Stimulated activated effector memory CD8-positive, alpha-beta T cell treated with anti-CD3 and anti-CD28 coated beads, Interleukin-12 subunit alpha, Interleukin-12 subunit beta, amount 100 ng/mL, for 72 hours (primary cell): ENCODE measurements around the gene PSEN1.
A peak's percentile ranks its signal among the peaks of the same experiment; 100 is the strongest.
"Not testable (repeated sequence)": the region's sequence is repeated elsewhere in the genome, so short reads cannot be mapped to it uniquely, and the experiment has no call there.

Experiments
- ATAC-seq: fragments of 150-1000 bp; cut with Tn5 transposase; 2 replicates; pipeline ENCODE4 v1.10.0; 2021
- DNase-seq, 2 donors: peaks; one replicate each; pipeline ENCODE4 v3.0.0; 2021 to 2022; ENCODE audit warnings: low spot score in 2 of 2
- H3K27ac Mint-ChIP-seq: one replicate; pipeline ENCODE4 v1.8.0; 2022; ENCODE audit warnings: mild to moderate bottlenecking, mixed read lengths
- H3K36me3 Mint-ChIP-seq: one replicate; pipeline ENCODE4 v1.8.0; 2022; ENCODE audit warnings: mild to moderate bottlenecking, mixed read lengths
- H3K4me1 Mint-ChIP-seq: one replicate; pipeline ENCODE4 v1.8.0; 2022; ENCODE audit warnings: mixed read lengths
- H3K4me3 Mint-ChIP-seq: one replicate; pipeline ENCODE4 v1.8.0; 2022; ENCODE audit warnings: mild to moderate bottlenecking, mixed read lengths
- H3K9me3 Mint-ChIP-seq: one replicate; pipeline ENCODE4 v1.8.0; 2022; ENCODE audit warnings: mixed read lengths

The PSEN1 gene

DNA sequence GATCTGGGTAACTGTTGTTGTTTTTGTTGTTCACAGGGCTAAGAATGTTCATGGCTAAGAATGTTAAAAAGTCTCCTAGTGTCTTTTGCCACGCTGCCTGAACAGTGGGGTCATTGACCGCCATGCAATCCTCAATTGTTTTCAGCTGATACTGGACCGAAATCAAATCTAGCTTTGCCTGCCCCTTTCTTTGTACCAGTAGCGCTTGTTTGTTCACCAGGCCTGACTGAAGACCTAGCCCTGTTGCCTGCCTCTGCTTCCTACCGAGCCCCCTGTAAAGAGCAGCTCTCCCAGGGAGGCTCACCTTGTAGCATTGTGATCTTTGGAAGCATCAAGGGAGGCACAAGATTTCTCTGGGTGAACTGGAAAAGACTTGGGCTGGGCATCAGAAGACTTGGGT is 6.7 kb downstream of the PSEN1 start:
- Mint-ChIP-seq H3K36me3 (peaks cover 33% of the 10 kb centered on the region), H3K27ac (peak overlapping the region; percentile 63), H3K4me1 (peaks cover 28% of the 10 kb centered on the region), H3K4me3 (no peak overlapping the region), H3K9me3 (no peaks in the 10 kb centered on the region)
- DNase-seq (no peak), ATAC-seq (no peak)

- peaks cover 28% of the 10 kb centered on the region for H3K4me1 Mint-ChIP-seq
- H3K36me3 Mint-ChIP-seq, result peaks cover 34% of the 10 kb centered on the region
- no peak overlapping the region for H3K4me3 Mint-ChIP-seq
- DNase-seq (no peak), ATAC-seq (no peak)
- peak overlapping the region; percentile 63 for H3K27ac Mint-ChIP-seq
- H3K9me3 Mint-ChIP-seq, result no peaks in the 10 kb centered on the region
These were observed 7.3 kb downstream of the PSEN1 start for GRCh38 chr14:73143617-73144016.

- no peaks in the 10 kb centered on the region for H3K9me3 Mint-ChIP-seq
- DNase-seq (no peak), ATAC-seq (no peak)
- H3K4me3 Mint-ChIP-seq, result no peak overlapping the region
- H3K4me1 Mint-ChIP-seq, result peaks cover 28% of the 10 kb centered on the region
- no peak overlapping the region for H3K27ac Mint-ChIP-seq
- peaks cover 51% of the 10 kb centered on the region for H3K36me3 Mint-ChIP-seq
These were observed 9.1 kb downstream of the PSEN1 start for GRCh38 chr14:73145371-73145770.

GRCh38 chr14:73146111-73146510 is 9.8 kb downstream of the PSEN1 start:
- ATAC-seq (no peak), DNase-seq (no peak)
- Mint-ChIP-seq H3K9me3 (no peaks in the 10 kb centered on the region), H3K27ac (no peak overlapping the region), H3K4me3 (no peak overlapping the region), H3K4me1 (peaks cover 22% of the 10 kb centered on the region), H3K36me3 (peaks cover 57% of the 10 kb centered on the region)

- DNase-seq (no peak), ATAC-seq (no peak)
- H3K9me3 Mint-ChIP-seq, result no peaks in the 10 kb centered on the region
- no peak overlapping the region for H3K27ac Mint-ChIP-seq
- no peak overlapping the region for H3K4me3 Mint-ChIP-seq
- peaks cover 11% of the 10 kb centered on the region for H3K4me1 Mint-ChIP-seq
- peaks cover 78% of the 10 kb centered on the region for H3K36me3 Mint-ChIP-seq
These were observed 13.4 kb downstream of the PSEN1 start for GRCh38 chr14:73149753-73150152.

GRCh38 chr14:73153272-73153671 is 17.0 kb downstream of the PSEN1 start:
- peaks cover 91% of the 10 kb centered on the region for H3K36me3 Mint-ChIP-seq

DNA sequence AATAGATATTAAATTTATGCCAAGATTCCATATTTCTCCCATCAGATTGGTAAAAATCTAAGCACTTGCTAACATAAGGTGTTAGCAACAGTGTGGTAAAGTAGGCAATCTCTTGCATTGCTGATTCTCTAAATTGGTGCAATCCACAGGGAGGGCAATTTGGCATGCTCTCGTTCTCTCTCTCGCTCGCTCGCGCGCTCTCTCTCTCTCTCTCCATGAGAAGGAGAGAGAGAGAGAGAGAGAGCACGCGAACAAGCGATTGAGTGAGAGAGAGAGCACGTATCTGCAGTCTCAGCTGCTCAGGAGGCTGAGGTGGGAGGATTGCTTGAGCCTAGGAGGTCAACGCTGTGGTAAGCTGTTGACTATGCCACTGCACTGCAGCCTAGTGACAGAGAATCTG is 25.9 kb downstream of the PSEN1 start:
- ATAC-seq, result no peak
- H3K36me3 Mint-ChIP-seq, result peaks cover 94% of the 10 kb centered on the region
- no peak overlapping the region for H3K4me3 Mint-ChIP-seq
- DNase-seq, result no peak
- no peaks in the 10 kb centered on the region for H3K9me3 Mint-ChIP-seq
- H3K27ac Mint-ChIP-seq, result no peak overlapping the region
- H3K4me1 Mint-ChIP-seq, result peaks cover 8% of the 10 kb centered on the region

More at GRCh38 chr14:73153272-73153671, 17.0 kb downstream of the PSEN1 start:
- ATAC-seq, result no peak
- Mint-ChIP-seq H3K4me1 (no peaks in the 10 kb centered on the region), H3K4me3 (no peak overlapping the region), H3K9me3 (no peaks in the 10 kb centered on the region), H3K27ac (no peak overlapping the region)
- no peak for DNase-seq

- ATAC-seq, result no peak
- H3K4me3 Mint-ChIP-seq, result no peak overlapping the region
- no peak for DNase-seq
- H3K4me1 Mint-ChIP-seq, result peaks cover 8% of the 10 kb centered on the region
- no peaks in the 10 kb centered on the region for H3K9me3 Mint-ChIP-seq
- peaks cover 93% of the 10 kb centered on the region for H3K36me3 Mint-ChIP-seq
- no peak overlapping the region for H3K27ac Mint-ChIP-seq
These were observed 30.1 kb downstream of the PSEN1 start for GRCh38 chr14:73166399-73166798.

DNA sequence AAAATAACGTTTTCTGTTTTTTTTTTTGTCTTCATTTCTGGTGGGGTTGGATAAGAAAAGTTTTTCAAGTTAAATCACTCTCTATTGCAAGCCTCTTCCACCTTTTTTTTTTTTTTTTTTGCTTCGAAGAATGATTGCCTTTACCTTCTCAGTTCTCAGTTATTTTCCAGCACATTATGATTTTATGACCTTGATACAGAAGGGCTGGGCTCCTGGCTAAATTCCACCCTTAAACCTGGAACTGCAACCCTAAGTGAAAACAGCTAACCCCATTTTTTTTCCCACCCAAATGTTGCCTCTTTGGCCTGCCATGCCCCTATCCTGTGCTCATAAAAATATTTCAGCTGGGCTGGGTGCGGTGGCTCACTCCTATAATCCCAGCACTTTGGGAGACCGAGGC is 31.4 kb downstream of the PSEN1 start:
- H3K27ac Mint-ChIP-seq, result no peak overlapping the region

GRCh38 chr14:73168274-73168673 is 32.0 kb downstream of the PSEN1 start:
- peaks cover 8% of the 10 kb centered on the region for H3K4me1 Mint-ChIP-seq

More for the DNA sequence above, 31.4 kb downstream of the PSEN1 start:
- H3K9me3 Mint-ChIP-seq, result no peaks in the 10 kb centered on the region
- no peak for ATAC-seq
- H3K4me3 Mint-ChIP-seq, result no peak overlapping the region
- H3K36me3 Mint-ChIP-seq, result peaks cover 92% of the 10 kb centered on the region
- peaks cover 8% of the 10 kb centered on the region for H3K4me1 Mint-ChIP-seq
- no peak for DNase-seq

GRCh38 chr14:73168691-73169090 is 32.4 kb downstream of the PSEN1 start:
- no peak overlapping the region for H3K4me3 Mint-ChIP-seq
- H3K9me3 Mint-ChIP-seq, result no peaks in the 10 kb centered on the region
- H3K4me1 Mint-ChIP-seq, result peaks cover 4% of the 10 kb centered on the region
- ATAC-seq, result no peak
- H3K27ac Mint-ChIP-seq, result no peak overlapping the region
- no peak for DNase-seq
- H3K36me3 Mint-ChIP-seq, result peaks cover 92% of the 10 kb centered on the region

More at GRCh38 chr14:73168274-73168673, 32.0 kb downstream of the PSEN1 start:
- Mint-ChIP-seq H3K36me3 (peaks cover 92% of the 10 kb centered on the region), H3K4me3 (no peak overlapping the region), H3K27ac (no peak overlapping the region), H3K9me3 (no peaks in the 10 kb centered on the region)
- DNase-seq (no peak), ATAC-seq (no peak)

DNA sequence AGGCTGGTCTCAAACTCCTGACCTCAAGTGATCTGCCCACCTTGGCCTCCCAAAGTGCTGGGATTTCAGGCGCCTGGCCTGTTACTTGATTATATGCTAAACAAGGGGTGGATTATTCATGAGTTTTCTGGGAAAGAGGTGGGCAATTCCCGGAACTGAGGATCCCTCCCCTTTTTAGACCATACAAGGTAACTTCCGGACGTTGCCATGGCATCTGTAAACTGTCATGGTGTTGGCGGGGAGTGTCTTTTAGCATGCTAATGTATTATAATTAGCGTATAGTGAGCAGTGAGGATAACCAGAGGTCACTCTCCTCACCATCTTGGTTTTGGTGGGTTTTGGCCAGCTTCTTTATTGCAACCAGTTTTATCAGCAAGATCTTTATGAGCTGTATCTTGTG is 33.5 kb downstream of the PSEN1 start:
- not testable (repeated sequence) for H3K4me1 Mint-ChIP-seq

DNA sequence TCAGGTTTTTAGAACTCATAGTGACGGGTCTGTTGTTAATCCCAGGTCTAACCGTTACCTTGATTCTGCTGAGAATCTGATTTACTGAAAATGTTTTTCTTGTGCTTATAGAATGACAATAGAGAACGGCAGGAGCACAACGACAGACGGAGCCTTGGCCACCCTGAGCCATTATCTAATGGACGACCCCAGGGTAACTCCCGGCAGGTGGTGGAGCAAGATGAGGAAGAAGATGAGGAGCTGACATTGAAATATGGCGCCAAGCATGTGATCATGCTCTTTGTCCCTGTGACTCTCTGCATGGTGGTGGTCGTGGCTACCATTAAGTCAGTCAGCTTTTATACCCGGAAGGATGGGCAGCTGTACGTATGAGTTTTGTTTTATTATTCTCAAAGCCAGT is 34.4 kb downstream of the PSEN1 start:
- Mint-ChIP-seq H3K9me3 (no peaks in the 10 kb centered on the region), H3K4me1 (no peaks in the 10 kb centered on the region), H3K36me3 (peaks cover 95% of the 10 kb centered on the region), H3K27ac (peak overlapping the region; percentile 19), H3K4me3 (no peak overlapping the region)
- DNase-seq (no peak), ATAC-seq (no peak)

More for the DNA sequence above, 33.5 kb downstream of the PSEN1 start:
- H3K9me3 Mint-ChIP-seq, DNase-seq, H3K4me3 Mint-ChIP-seq, ATAC-seq: not testable (repeated sequence)
- peaks cover 95% of the 10 kb centered on the region for H3K36me3 Mint-ChIP-seq
- peak overlapping the region; percentile 18 for H3K27ac Mint-ChIP-seq

- H3K27ac Mint-ChIP-seq, result no peak overlapping the region
- no peaks in the 10 kb centered on the region for H3K9me3 Mint-ChIP-seq
- no peaks in the 10 kb centered on the region for H3K4me1 Mint-ChIP-seq
- no peak for DNase-seq
- ATAC-seq, result no peak
- H3K36me3 Mint-ChIP-seq, result peaks cover 97% of the 10 kb centered on the region
- no peak overlapping the region for H3K4me3 Mint-ChIP-seq
These were observed 36.2 kb downstream of the PSEN1 start for GRCh38 chr14:73172500-73172899.

DNA sequence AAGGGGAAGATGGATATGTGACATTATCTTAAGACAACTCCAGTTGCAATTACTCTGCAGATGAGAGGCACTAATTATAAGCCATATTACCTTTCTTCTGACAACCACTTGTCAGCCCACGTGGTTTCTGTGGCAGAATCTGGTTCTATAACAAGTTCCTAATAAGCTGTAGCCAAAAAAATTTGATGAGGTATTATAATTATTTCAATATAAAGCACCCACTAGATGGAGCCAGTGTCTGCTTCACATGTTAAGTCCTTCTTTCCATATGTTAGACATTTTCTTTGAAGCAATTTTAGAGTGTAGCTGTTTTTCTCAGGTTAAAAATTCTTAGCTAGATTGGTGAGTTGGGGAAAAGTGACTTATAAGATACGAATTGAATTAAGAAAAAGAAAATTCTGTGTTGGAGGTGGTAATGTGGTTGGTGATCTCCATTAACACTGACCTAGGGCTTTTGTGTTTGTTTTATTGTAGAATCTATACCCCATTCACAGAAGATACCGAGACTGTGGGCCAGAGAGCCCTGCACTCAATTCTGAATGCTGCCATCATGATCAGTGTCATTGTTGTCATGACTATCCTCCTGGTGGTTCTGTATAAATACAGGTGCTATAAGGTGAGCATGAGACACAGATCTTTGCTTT is 36.9 kb downstream of the PSEN1 start:
- Mint-ChIP-seq H3K36me3 (peaks cover 97% of the 10 kb centered on the region), H3K27ac (no peak overlapping the region)
- no peak for DNase-seq

GRCh38 chr14:73176685-73177084 is 40.4 kb downstream of the PSEN1 start:
- no peaks in the 10 kb centered on the region for H3K9me3 Mint-ChIP-seq
- H3K27ac Mint-ChIP-seq, result no peak overlapping the region
- no peak overlapping the region for H3K4me3 Mint-ChIP-seq
- peaks cover 99% of the 10 kb centered on the region for H3K36me3 Mint-ChIP-seq
- no peaks in the 10 kb centered on the region for H3K4me1 Mint-ChIP-seq
- DNase-seq (no peak), ATAC-seq (no peak)

More for the DNA sequence above, 36.9 kb downstream of the PSEN1 start:
- no peak for ATAC-seq
- Mint-ChIP-seq H3K9me3 (no peaks in the 10 kb centered on the region), H3K4me3 (no peak overlapping the region), H3K4me1 (no peaks in the 10 kb centered on the region)
